ENCODE measurements around the gene CNTNAP5. TPM values are rescaled to one million over a fixed set of nuclear protein-coding genes. Genes with fewer than 3 reads are reported as not detected.

The CNTNAP5 gene
- total and polyA plus RNA-seq, 2 of the 8 experiments (the other 6 are each of a cell fraction or from before 2014, with no cell fraction given), result 0.11 to 0.76 TPM

GRCh38 chr2:124805060-124805459, 780.0 kb downstream of the CNTNAP5 start:
- Histone ChIP-seq H3K4me1 (replicated peaks in 1 of 4; ENCODE audit: control insufficient read depth in 3 of 4, insufficient read depth in 4 of 4, low read length in 3 of 4) (no peaks in the 10 kb centered on the region), H3K18ac (ENCODE audit: extremely low read depth, low read length) (no peak overlapping the region), H2BK20ac (ENCODE audit: low read length) (no peak overlapping the region), H2BK5ac (ENCODE audit: low read depth, low read length) (no peak overlapping the region), H3K27me3 (replicated peaks in 1 of 4; ENCODE audit: control insufficient read depth in 3 of 4, extremely low read depth in 1 of 4, insufficient read depth in 3 of 4, low read length in 3 of 4) (no peaks in the 10 kb centered on the region), H3K4me3 (ENCODE audit: extremely low read depth in 1 of 4, insufficient read depth in 2 of 4, low read depth in 3 of 4, low read length in 4 of 4) (no peak overlapping the region), H4K5ac (ENCODE audit: insufficient read length, low read depth, low read length) (no peak overlapping the region), H4K20me1 (replicated peaks in 1 of 2; ENCODE audit: control insufficient read depth in 1 of 2, insufficient read depth in 2 of 2, low read length in 2 of 2) (no peaks in the 10 kb centered on the region), H3K4me2 (ENCODE audit: insufficient read depth in 1 of 2, low read depth in 2 of 2, low read length in 2 of 2) (no peak overlapping the region), H2BK12ac (ENCODE audit: low read depth, low read length) (no peak overlapping the region), H3K4ac (replicated peaks; ENCODE audit: insufficient read length, low read depth, low read length) (no peak overlapping the region), H3K79me2 (ENCODE audit: control insufficient read depth in 1 of 2, insufficient read depth in 2 of 2, low read length in 2 of 2) (no peaks in the 10 kb centered on the region), H4K91ac (replicated peaks; ENCODE audit: insufficient read length, low read length) (no peak overlapping the region), H3K56ac (replicated peaks; ENCODE audit: insufficient read length, low read depth, low read length) (no peak overlapping the region), H4K8ac (ENCODE audit: extremely low read depth, insufficient read depth, low read length) (no peak overlapping the region), H2AFZ (ENCODE audit: low read length) (no peak overlapping the region), H3K23ac (ENCODE audit: insufficient read length) (no peak overlapping the region), H3K9me3 (ENCODE audit: insufficient read depth in 2 of 2, low read depth in 1 of 2, low read length in 1 of 2) (no peaks in the 10 kb centered on the region), H2AK5ac (ENCODE audit: low read depth, low read length) (no peak overlapping the region), H2BK120ac (replicated peaks; ENCODE audit: low read depth, low read length) (no peak overlapping the region), H3K36me3 (ENCODE audit: control insufficient read depth in 2 of 4, insufficient read depth in 4 of 4, low read length in 3 of 4) (no peaks in the 10 kb centered on the region), H3K23me2 (ENCODE audit: low read depth, low read length) (no peaks in the 10 kb centered on the region), H2BK15ac (ENCODE audit: low read length) (no peak overlapping the region), H3K14ac (ENCODE audit: insufficient read length) (no peak overlapping the region), H3K9ac (replicated peaks in 1 of 4; ENCODE audit: extremely low read depth in 1 of 4, low read depth in 3 of 4, low read length in 3 of 4) (no peak overlapping the region), H3K27ac (ENCODE audit: low read depth, low read length) (no peak overlapping the region), H3K79me1 (ENCODE audit: low read depth, low read length) (no peaks in the 10 kb centered on the region)
- TF ChIP-seq GTF2F1 (IDR thresholded peaks at IDR 0.05; ENCODE audit: borderline replicate concordance, low read depth, low read length), result no peak
- TF ChIP-seq RNF2 (IDR thresholded peaks at IDR 0.05; ENCODE audit: borderline replicate concordance, low read depth, low read length, missing control alignments, poor library complexity, severe bottlenecking), result no peak
- TF ChIP-seq GABPA (IDR thresholded peaks at IDR 0.05; ENCODE audit: borderline replicate concordance, insufficient read depth, low read length), result no peak
- no peak for TF ChIP-seq HDAC6 (IDR thresholded peaks at IDR 0.05; ENCODE audit: low read depth, low read length)
- TF ChIP-seq ZNF274 (IDR thresholded peaks at IDR 0.05; ENCODE audit: borderline replicate concordance, extremely low read depth, low read length), result no peak
- no peak for TF ChIP-seq SIN3A (conservative IDR thresholded peaks at IDR 0.05 in 1 of 2, IDR thresholded peaks at IDR 0.05 in 1 of 2; ENCODE audit: low read depth in 1 of 2, low read length in 2 of 2)
- no peak for TF ChIP-seq ASH2L (IDR thresholded peaks at IDR 0.05; ENCODE audit: low read length)
- no peak for TF ChIP-seq TEAD4 (IDR thresholded peaks at IDR 0.05; ENCODE audit: low read depth, low read length)
- no peak for TF ChIP-seq EGR1 (IDR thresholded peaks at IDR 0.05; ENCODE audit: borderline replicate concordance, low read depth, low read length)
- WGBS, 2 experiments (ENCODE audit: extremely low coverage in 1 of 2, insufficient coverage in 1 of 2, insufficient read length in 1 of 2, insufficient replicate concordance in 2 of 2, low coverage in 1 of 2, low lambda C conversion rate in 2 of 2, missing lambda C conversion rate in 1 of 2), result 93% methylated on average over 3 of the region's 3 CpGs; no CpG with 5 or more reads in 1 of the 2 experiments
- DNase-seq (ENCODE audit: low read depth in 1 of 2, low spot score in 2 of 2), result no peak
- no peak for FAIRE-seq
- ChIA-PET CTCF (ENCODE audit: partially characterized antibody) (interaction anchor here (0.6 to 1.3 kb wide), 5 partner anchors 11 to 779 kb away, joined by 3 to 4 read pairs (median 3); no protein-coding TSS in a partner anchor), POLR2A (ENCODE audit: partially characterized antibody) (no interaction called here)

Data from H1 (cell line).